HEK293 (cell line): ENCODE measurements around the gene DUOX1.

Experiments used
- CTCF ChIA-PET: fragments of 350-600 bp; formaldehyde crosslinking; extraction: SDS; loops from one replicate; lab custom pipeline; 2021; ENCODE audit warnings: antibody characterized with exemption; lab: Yijun Ruan, JAX
- POLR2A ChIA-PET: fragments of 300-600 bp; formaldehyde crosslinking; extraction: SDS; loops from one replicate; lab custom pipeline; 2020; ENCODE audit warnings: antibody characterized with exemption, inconsistent platforms; lab: Yijun Ruan, JAX
- H3K27ac ChIP-seq: fragments of 200-500 bp; sonication (Bioruptor generic); 2 replicates; pipeline ENCODE4 v1.5.1; 2014; ENCODE audit warnings: low read depth, low read length, control low read depth, inconsistent platforms; ENCODE audit errors: extremely low read depth
- H3K36me3 ChIP-seq, 2 experiments: fragments of 200-500 bp in 1 of 2; sonication (Bioruptor generic) in 1 of 2; 1 replicate in 1 of 2; 2 replicates in 1 of 2; pipeline ENCODE4 v1.5.1; 2014 to 2017; ENCODE audit warnings: inconsistent platforms in 2 of 2, low read length in 2 of 2; ENCODE audit not compliant: control insufficient read depth in 2 of 2, insufficient read depth in 1 of 2
- H3K4me1 ChIP-seq: fragments of 200-500 bp; sonication (Bioruptor generic); 2 replicates; pipeline ENCODE4 v1.5.1; 2014; ENCODE audit warnings: mild to moderate bottlenecking, low read length, inconsistent platforms; ENCODE audit not compliant: control insufficient read depth, insufficient read depth
- H3K4me3 ChIP-seq: 2 replicates; pipeline ENCODE4 v1.5.1; 2011; ENCODE audit warnings: low read depth, mild to moderate bottlenecking, control low read depth, low read length, moderate library complexity
- H3K9me3 ChIP-seq: fragments of 200-500 bp; sonication (Bioruptor generic); 2 replicates; pipeline ENCODE4 v1.5.1; 2014; ENCODE audit warnings: low read depth, low read length, inconsistent platforms; ENCODE audit not compliant: control insufficient read depth, insufficient read depth
- AEBP2 ChIP-seq: fragments of 450-650 bp; formaldehyde crosslinking; IDR thresholded peaks from 2 replicates; pipeline ENCODE4 v1.5.1; 2016; ENCODE audit warnings: missing biosample characterization, missing genetic modification characterization, borderline replicate concordance
- ATF2 ChIP-seq: fragments of 450-650 bp; formaldehyde crosslinking; IDR thresholded peaks from 2 replicates; pipeline ENCODE4 v1.5.1; 2016; ENCODE audit warnings: missing biosample characterization, missing genetic modification characterization, low read depth
- HOXA7 ChIP-seq: sonication (generic); formaldehyde crosslinking; IDR thresholded peaks from 2 replicates; pipeline ENCODE4 v1.8.1; 2022; ENCODE audit warnings: missing genetic modification reagents, borderline replicate concordance
- HOXD13 ChIP-seq: sonication (generic); formaldehyde crosslinking; IDR thresholded peaks from 2 replicates; pipeline ENCODE4 v1.8.0; 2022; ENCODE audit warnings: missing genetic modification reagents, borderline replicate concordance
- KLF10 ChIP-seq: fragments of 450-650 bp; IDR thresholded peaks from 2 replicates; pipeline ENCODE4 v1.5.1; 2018; ENCODE audit warnings: missing biosample characterization, mild to moderate bottlenecking, missing genetic modification characterization
- PRDM6 ChIP-seq: fragments of 450-650 bp; formaldehyde crosslinking; IDR thresholded peaks from 2 replicates; pipeline ENCODE4 v1.5.1; 2017; ENCODE audit warnings: missing biosample characterization, missing genetic modification characterization
- SALL2 ChIP-seq: fragments of 450-650 bp; formaldehyde crosslinking; IDR thresholded peaks from 2 replicates; pipeline ENCODE4 v1.5.0; 2017; ENCODE audit warnings: missing biosample characterization, mild to moderate bottlenecking, missing genetic modification characterization, borderline replicate concordance
- SCRT2 ChIP-seq: fragments of 450-650 bp; formaldehyde crosslinking; IDR thresholded peaks from 2 replicates; pipeline ENCODE4 v1.5.1; 2016; ENCODE audit warnings: missing biosample characterization, missing genetic modification characterization
- YY1 ChIP-seq: fragments of 450-650 bp; formaldehyde crosslinking; IDR thresholded peaks from 2 replicates; pipeline ENCODE4 v1.5.1; 2018; ENCODE audit warnings: missing biosample characterization, missing genetic modification characterization
- ZBTB49 ChIP-seq: fragments of 450-650 bp; formaldehyde crosslinking; IDR thresholded peaks from 2 replicates; pipeline ENCODE4 v1.5.1; 2016; ENCODE audit warnings: missing biosample characterization, missing genetic modification characterization, low read depth
- ZNF10 ChIP-seq: fragments of 450-650 bp; formaldehyde crosslinking; IDR thresholded peaks from 2 replicates; pipeline ENCODE4 v1.5.1; 2017; ENCODE audit warnings: missing biosample characterization, missing genetic modification characterization
- ZNF16 ChIP-seq: fragments of 450-650 bp; formaldehyde crosslinking; IDR thresholded peaks from 2 replicates; pipeline ENCODE4 v1.5.1; 2016; ENCODE audit warnings: low read depth, missing biosample characterization, missing genetic modification characterization
- ZNF169 ChIP-seq: fragments of 450-650 bp; formaldehyde crosslinking; IDR thresholded peaks from 2 replicates; pipeline ENCODE4 v1.5.1; 2016; ENCODE audit warnings: missing biosample characterization, missing genetic modification characterization
- ZNF211 ChIP-seq: fragments of 450-650 bp; formaldehyde crosslinking; IDR thresholded peaks from 2 replicates; pipeline ENCODE4 v1.5.1; 2016; ENCODE audit warnings: low read depth, missing biosample characterization, missing genetic modification characterization
- ZNF248 ChIP-seq: fragments of 450-650 bp; formaldehyde crosslinking; IDR thresholded peaks from 2 replicates; pipeline ENCODE4 v1.5.1; 2017; ENCODE audit warnings: missing biosample characterization, missing genetic modification characterization
- ZNF416 ChIP-seq: fragments of 450-650 bp; formaldehyde crosslinking; IDR thresholded peaks from 2 replicates; pipeline ENCODE4 v1.5.1; 2016; ENCODE audit warnings: missing biosample characterization, missing genetic modification characterization
- ZNF433 ChIP-seq: fragments of 450-650 bp; formaldehyde crosslinking; IDR thresholded peaks from 2 replicates; pipeline ENCODE4 v1.5.1; 2016; ENCODE audit warnings: missing biosample characterization, missing genetic modification characterization, low read depth
- ZNF510 ChIP-seq: fragments of 450-650 bp; formaldehyde crosslinking; IDR thresholded peaks from 2 replicates; pipeline ENCODE4 v1.5.1; 2018; ENCODE audit warnings: mild to moderate bottlenecking, missing genetic modification characterization, missing biosample characterization; ENCODE audit not compliant: insufficient replicate concordance
- ZNF529 ChIP-seq: fragments of 450-650 bp; formaldehyde crosslinking; IDR thresholded peaks from 2 replicates; pipeline ENCODE4 v1.5.1; 2017; ENCODE audit warnings: missing genetic modification characterization, missing biosample characterization; ENCODE audit not compliant: insufficient replicate concordance
- ZNF548 ChIP-seq: fragments of 450-650 bp; formaldehyde crosslinking; IDR thresholded peaks from 2 replicates; pipeline ENCODE4 v1.5.1; 2016; ENCODE audit warnings: missing biosample characterization, missing genetic modification characterization
- ZNF571 ChIP-seq: fragments of 450-650 bp; formaldehyde crosslinking; IDR thresholded peaks from 2 replicates; pipeline ENCODE4 v1.5.0; 2017; ENCODE audit warnings: missing biosample characterization, missing genetic modification characterization
- ZNF600 ChIP-seq: fragments of 450-650 bp; formaldehyde crosslinking; IDR thresholded peaks from 2 replicates; pipeline ENCODE4 v1.5.1; 2016; ENCODE audit warnings: missing biosample characterization, missing genetic modification characterization
- ZNF610 ChIP-seq: fragments of 450-650 bp; formaldehyde crosslinking; IDR thresholded peaks from 2 replicates; pipeline ENCODE4 v1.5.1; 2016; ENCODE audit warnings: missing biosample characterization, missing genetic modification characterization, borderline replicate concordance
- ZNF629 ChIP-seq: fragments of 450-650 bp; formaldehyde crosslinking; IDR thresholded peaks from 2 replicates; pipeline ENCODE4 v1.5.1; 2017; ENCODE audit warnings: missing biosample characterization, missing genetic modification characterization
- ZNF670 ChIP-seq: fragments of 450-650 bp; formaldehyde crosslinking; IDR thresholded peaks from 2 replicates; pipeline ENCODE4 v1.5.1; 2016; ENCODE audit warnings: missing biosample characterization, missing genetic modification characterization, low read depth
- ZNF677 ChIP-seq: fragments of 450-650 bp; IDR thresholded peaks from 2 replicates; pipeline ENCODE4 v1.5.0; 2018; ENCODE audit warnings: missing biosample characterization, mild to moderate bottlenecking, missing genetic modification characterization, moderate library complexity
- ZNF76 ChIP-seq: fragments of 450-650 bp; formaldehyde crosslinking; IDR thresholded peaks from 2 replicates; pipeline ENCODE4; 2016; ENCODE audit warnings: low read depth, missing biosample characterization, missing genetic modification characterization, borderline replicate concordance
- ZSCAN23 ChIP-seq: fragments of 450-650 bp; formaldehyde crosslinking; IDR thresholded peaks from 2 replicates; pipeline ENCODE4 v1.5.1; 2016; ENCODE audit warnings: missing biosample characterization, missing genetic modification characterization
- ZSCAN30 ChIP-seq: fragments of 450-650 bp; IDR thresholded peaks from 2 replicates; pipeline ENCODE4 v1.5.1; 2018; ENCODE audit warnings: missing biosample characterization, mild to moderate bottlenecking, missing genetic modification characterization, moderate library complexity

DUOX1 gene

GRCh38 chr15:45156744-45157455 lies 27.1 kb downstream of the DUOX1 start:
- Histone ChIP-seq H3K4me3 (no peak overlapping the region), H3K4me1 (no peaks in the 10 kb centered on the region), H3K36me3 (no peaks in the 10 kb centered on the region), H3K9me3 (no peaks in the 10 kb centered on the region), H3K27ac (no peak overlapping the region)
- CTCF ChIA-PET, result interaction anchor here (0.6 kb wide), 1 partner anchor 233 kb away, joined by 3 read pairs; no protein-coding TSS in a partner anchor
- POLR2A ChIA-PET, result interaction anchor here (0.8 kb wide), 1 partner anchor 31 kb away, joined by 3 read pairs; the partner anchor contains the start of gene SHF
- TF ChIP-seq ZNF529 (tag by site-specific recombination), result no peak
- no peak for TF ChIP-seq ZNF211 (tag by site-specific recombination)
- no peak for TF ChIP-seq ZNF677 (tag by site-specific recombination)
- TF ChIP-seq ZNF433, result no peak
- TF ChIP-seq SCRT2 (tag by site-specific recombination), result no peak
- no peak for TF ChIP-seq ZSCAN23 (tag by site-specific recombination)
- TF ChIP-seq KLF10 (tag by site-specific recombination), result no peak
- no peak for TF ChIP-seq ZNF670 (tag by site-specific recombination)
- no peak for TF ChIP-seq ZNF610 (tag by site-specific recombination)
- TF ChIP-seq ZSCAN30 (tag by site-specific recombination), result no peak
- TF ChIP-seq ZNF571, result no peak
- no peak for TF ChIP-seq YY1
- TF ChIP-seq ZNF10, result no peak
- no peak for TF ChIP-seq AEBP2 (tag by site-specific recombination)

- H3K27ac ChIP-seq, result no peak overlapping the region
- ChIA-PET POLR2A (interaction anchor here (0.8 kb wide), 1 partner anchor 30 kb away, joined by 3 read pairs; the partner anchor contains the start of gene SHF), CTCF (interaction anchor here (0.6 to 1.7 kb wide), 4 partner anchors 31 to 115 kb away, joined by 3 to 6 read pairs (median 4); no protein-coding TSS in a partner anchor)
- H3K36me3 ChIP-seq, result no peaks in the 10 kb centered on the region
- H3K4me3 ChIP-seq, result no peak overlapping the region
- no peaks in the 10 kb centered on the region for H3K9me3 ChIP-seq
- H3K4me1 ChIP-seq, result no peaks in the 10 kb centered on the region
- TF ChIP-seq ZBTB49 (tag by site-specific recombination) (no peak), ZNF248 (no peak), ZNF16 (tag by site-specific recombination) (no peak), ZNF169 (tag by site-specific recombination) (no peak), ZNF76 (no peak), SALL2 (tag by site-specific recombination) (no peak), HOXA7 (CRISPR knock-in tag) (no peak), ATF2 (tag by site-specific recombination) (peak; percentile 90), HOXD13 (CRISPR knock-in tag) (no peak), ZNF629 (tag by site-specific recombination) (peak; percentile 66), ZNF600 (tag by site-specific recombination) (0 out of 2 replicates have a peak, but pooled peaks have one; percentile 25), ZNF433 (no peak), ZNF548 (tag by site-specific recombination) (no peak), ZNF510 (tag by site-specific recombination) (no peak), ZNF416 (tag by site-specific recombination) (no peak), PRDM6 (tag by site-specific recombination) (no peak)
Measured at GRCh38 chr15:45157974-45158373, 28.2 kb downstream of the DUOX1 start.
